ENCODE results near the gene PPP3CA.

DNA sequence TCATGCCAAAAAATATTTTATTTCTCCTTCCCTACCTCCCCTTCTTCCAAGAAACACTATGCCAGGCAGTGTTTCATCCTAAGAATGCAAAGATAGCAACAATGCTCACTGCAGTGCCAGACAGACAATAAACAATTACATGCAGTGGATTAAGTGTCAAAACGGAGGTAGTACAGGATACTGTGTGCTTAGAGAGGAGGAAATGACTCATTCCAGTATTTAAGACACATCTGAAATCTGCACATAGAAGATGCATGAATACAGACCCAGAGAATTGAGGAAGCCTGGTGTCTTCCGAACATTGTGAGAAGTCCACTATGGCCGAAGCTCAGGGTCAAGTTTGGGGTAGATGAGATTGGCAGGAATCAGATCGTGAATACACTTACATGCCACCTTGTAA is 326.4 kb downstream of the PPP3CA start:
- TF ChIP-seq EZH2 (IDR thresholded peaks at IDR 0.05; ENCODE audit: borderline replicate concordance, low read length): no peak
- TF ChIP-seq, protein P1, sequence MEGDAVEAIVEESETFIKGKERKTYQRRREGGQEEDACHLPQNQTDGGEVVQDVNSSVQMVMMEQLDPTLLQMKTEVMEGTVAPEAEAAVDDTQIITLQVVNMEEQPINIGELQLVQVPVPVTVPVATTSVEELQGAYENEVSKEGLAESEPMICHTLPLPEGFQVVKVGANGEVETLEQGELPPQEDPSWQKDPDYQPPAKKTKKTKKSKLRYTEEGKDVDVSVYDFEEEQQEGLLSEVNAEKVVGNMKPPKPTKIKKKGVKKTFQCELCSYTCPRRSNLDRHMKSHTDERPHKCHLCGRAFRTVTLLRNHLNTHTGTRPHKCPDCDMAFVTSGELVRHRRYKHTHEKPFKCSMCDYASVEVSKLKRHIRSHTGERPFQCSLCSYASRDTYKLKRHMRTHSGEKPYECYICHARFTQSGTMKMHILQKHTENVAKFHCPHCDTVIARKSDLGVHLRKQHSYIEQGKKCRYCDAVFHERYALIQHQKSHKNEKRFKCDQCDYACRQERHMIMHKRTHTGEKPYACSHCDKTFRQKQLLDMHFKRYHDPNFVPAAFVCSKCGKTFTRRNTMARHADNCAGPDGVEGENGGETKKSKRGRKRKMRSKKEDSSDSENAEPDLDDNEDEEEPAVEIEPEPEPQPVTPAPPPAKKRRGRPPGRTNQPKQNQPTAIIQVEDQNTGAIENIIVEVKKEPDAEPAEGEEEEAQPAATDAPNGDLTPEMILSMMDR (conservative IDR thresholded peaks at IDR 0.05 in 1 of 2, IDR thresholded peaks at IDR 0.05 in 1 of 2; ENCODE audit: extremely low read depth in 1 of 2, insufficient read depth in 1 of 2, low read depth in 1 of 2, low read length in 2 of 2): no peak
